ENCODE measurements around the gene AKAP6. TPM values are rescaled to one million over a fixed set of nuclear protein-coding genes. Genes with fewer than 3 reads are reported as not detected.
A peak's percentile ranks its signal among the peaks of the same experiment; 100 is the strongest.

Gene AKAP6
- total and polyA plus RNA-seq, 7 donors: 0.60 to 56.2 (median 29.5) TPM; not detected in 1

- Histone ChIP-seq H3K27ac (peak overlapping the region; percentile 13 to 82 (median 72)), H3K9me3 (no peaks in the 10 kb centered on the region), H3K4me1 (peaks cover 0 to 81% (median 53%) of the 10 kb centered on the region in 4 donors), H3K36me3 (no peaks in the 10 kb centered on the region), H3K4me3 (no peak overlapping the region), H3K27me3 (no peaks in the 10 kb centered on the region)
- TF ChIP-seq, protein P1, sequence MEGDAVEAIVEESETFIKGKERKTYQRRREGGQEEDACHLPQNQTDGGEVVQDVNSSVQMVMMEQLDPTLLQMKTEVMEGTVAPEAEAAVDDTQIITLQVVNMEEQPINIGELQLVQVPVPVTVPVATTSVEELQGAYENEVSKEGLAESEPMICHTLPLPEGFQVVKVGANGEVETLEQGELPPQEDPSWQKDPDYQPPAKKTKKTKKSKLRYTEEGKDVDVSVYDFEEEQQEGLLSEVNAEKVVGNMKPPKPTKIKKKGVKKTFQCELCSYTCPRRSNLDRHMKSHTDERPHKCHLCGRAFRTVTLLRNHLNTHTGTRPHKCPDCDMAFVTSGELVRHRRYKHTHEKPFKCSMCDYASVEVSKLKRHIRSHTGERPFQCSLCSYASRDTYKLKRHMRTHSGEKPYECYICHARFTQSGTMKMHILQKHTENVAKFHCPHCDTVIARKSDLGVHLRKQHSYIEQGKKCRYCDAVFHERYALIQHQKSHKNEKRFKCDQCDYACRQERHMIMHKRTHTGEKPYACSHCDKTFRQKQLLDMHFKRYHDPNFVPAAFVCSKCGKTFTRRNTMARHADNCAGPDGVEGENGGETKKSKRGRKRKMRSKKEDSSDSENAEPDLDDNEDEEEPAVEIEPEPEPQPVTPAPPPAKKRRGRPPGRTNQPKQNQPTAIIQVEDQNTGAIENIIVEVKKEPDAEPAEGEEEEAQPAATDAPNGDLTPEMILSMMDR (IDR thresholded peaks at IDR 0.05): no peak
- TF ChIP-seq POLR2A (IDR thresholded peaks at IDR 0.05) (no peak), POLR2AphosphoS5 (IDR thresholded peaks at IDR 0.05) (no peak), EP300 (IDR thresholded peaks at IDR 0.05) (no peak)
- intact Hi-C loops (cut with DNase I): loop anchor here (5.0 to 10.0 kb wide), 4 partner anchors 42 to 965 kb away; partner anchors contain the start of genes RNU6-7 and RNU6-8
- no peak for DNase-seq
- WGBS, 2 donors: 61 to 66% methylated on average over 4 of the region's 4 CpGs
Observed at GRCh38 chr14:32470161-32470715, 141.1 kb downstream of the AKAP6 start.

DNA sequence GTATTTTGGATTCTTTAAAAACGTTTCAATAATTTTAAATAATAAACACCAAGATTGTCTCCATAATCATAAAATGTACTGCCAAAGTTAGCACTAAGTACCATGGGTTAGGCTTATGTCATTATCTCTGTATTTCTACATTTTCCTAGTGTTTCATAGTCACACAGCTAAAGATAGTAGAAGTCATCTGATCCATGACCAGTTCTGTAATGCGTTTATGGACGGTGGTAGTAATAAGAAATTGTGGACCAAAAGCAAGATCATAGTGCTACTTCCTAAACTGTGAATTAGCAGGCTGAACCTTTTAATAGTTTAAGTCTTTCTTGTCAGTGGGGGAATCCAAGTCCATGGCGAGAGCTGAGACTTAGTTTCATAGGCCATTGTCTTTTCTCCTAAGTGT, 142.1 kb downstream of the AKAP6 start:
- no peaks in the 10 kb centered on the region for H3K27me3 ChIP-seq
- intact Hi-C loops (cut with DNase I): loop anchor here (5.0 to 10.0 kb wide), 4 partner anchors 41 to 966 kb away; partner anchors contain the start of genes RNU6-7 and RNU6-8
- H3K9me3 ChIP-seq: no peaks in the 10 kb centered on the region
- WGBS, 2 donors: 87 to 88% methylated on average over 4 of the region's 4 CpGs
- no peaks in the 10 kb centered on the region for H3K36me3 ChIP-seq
- H3K4me3 ChIP-seq: no peak overlapping the region
- peak overlapping the region; percentile 58 to 82 (median 76) for H3K27ac ChIP-seq
- no peak for TF ChIP-seq POLR2A (IDR thresholded peaks at IDR 0.05)
- TF ChIP-seq EP300 (IDR thresholded peaks at IDR 0.05): no peak
- TF ChIP-seq, protein P1 (IDR thresholded peaks at IDR 0.05): no peak
- no peak for TF ChIP-seq POLR2AphosphoS5 (IDR thresholded peaks at IDR 0.05)
- peaks cover 0 to 88% (median 54%) of the 10 kb centered on the region in 4 donors for H3K4me1 ChIP-seq
- DNase-seq: no peak

GRCh38 chr14:32472076-32472475, 143.0 kb downstream of the AKAP6 start:
- no peak for TF ChIP-seq POLR2A (IDR thresholded peaks at IDR 0.05)
- TF ChIP-seq, protein P1 (IDR thresholded peaks at IDR 0.05): no peak
- TF ChIP-seq POLR2AphosphoS5 (IDR thresholded peaks at IDR 0.05): no peak
- TF ChIP-seq EP300 (IDR thresholded peaks at IDR 0.05): no peak
- WGBS, 2 donors: 89 to 98% methylated on average over 1 of the region's 1 CpG
- Histone ChIP-seq H3K9me3 (no peaks in the 10 kb centered on the region), H3K27me3 (no peaks in the 10 kb centered on the region), H3K4me3 (no peak overlapping the region), H3K27ac (peak overlapping the region; percentile 58 to 82 (median 76)), H3K4me1 (peaks cover 0 to 95% (median 62%) of the 10 kb centered on the region in 4 donors), H3K36me3 (no peaks in the 10 kb centered on the region)
- DNase-seq: no peak
- intact Hi-C loops (cut with DNase I): loop anchor here (5.0 to 10.0 kb wide), 4 partner anchors 40 to 967 kb away; partner anchors contain the start of genes RNU6-7 and RNU6-8

GRCh38 chr14:32472512-32473463, 143.7 kb downstream of the AKAP6 start:
- no peak for DNase-seq
- peaks cover 0 to 95% (median 68%) of the 10 kb centered on the region in 4 donors for H3K4me1 ChIP-seq
- H3K27ac ChIP-seq: peak overlapping the region; percentile 58 to 82 (median 76)
- TF ChIP-seq EP300 (IDR thresholded peaks at IDR 0.05): no peak
- no peak for TF ChIP-seq POLR2A (IDR thresholded peaks at IDR 0.05)
- TF ChIP-seq POLR2AphosphoS5 (IDR thresholded peaks at IDR 0.05): no peak
- TF ChIP-seq, protein P1 (IDR thresholded peaks at IDR 0.05): no peak
- H3K9me3 ChIP-seq: no peaks in the 10 kb centered on the region
- 49 to 55% methylated on average over 4 of the region's 4 CpGs for WGBS, 2 donors
- intact Hi-C loops (cut with DNase I): loop anchor here (5.0 to 10.0 kb wide), 4 partner anchors 40 to 968 kb away; partner anchors contain the start of genes RNU6-7 and RNU6-8
- no peaks in the 10 kb centered on the region for H3K36me3 ChIP-seq
- no peak overlapping the region for H3K4me3 ChIP-seq
- no peaks in the 10 kb centered on the region for H3K27me3 ChIP-seq
